Lung (tissue), 12 donors: Measurements from ENCODE around the gene CERCAM. TPM values are rescaled to one million over a fixed set of nuclear protein-coding genes. Genes with fewer than 3 reads are reported as not detected.

ENCODE experiments used
- ATAC-seq: fragments of 200-7000 bp; cut with Tn5 transposase; one replicate; pipeline ENCODE4 v1.9.1; 2020; ENCODE audit warnings: moderate number of reproducible peaks; ENCODE audit not compliant: insufficient read depth, low FRiP score
- DNase-seq, 3 donors: peaks; one replicate each; pipeline ENCODE4 v3.0.0-alpha.2; 2013 to 2017
- H3K27ac ChIP-seq, 2 donors: one replicate each; pipeline ENCODE4 v1.5.1; 2013; ENCODE audit warnings: mild to moderate bottlenecking in 2 of 2, moderate library complexity in 2 of 2, control low read depth in 1 of 2, inconsistent platforms in 1 of 2, low read depth in 1 of 2, low read length in 1 of 2
- H3K27me3 ChIP-seq, 3 donors: one replicate each; pipeline ENCODE4 v1.5.1; 2013; ENCODE audit warnings: low read length in 2 of 3; ENCODE audit not compliant: control insufficient read depth in 3 of 3, insufficient read depth in 3 of 3
- H3K36me3 ChIP-seq, 4 donors: one replicate each; pipeline ENCODE4 v1.5.1; 2013; ENCODE audit warnings: low read length in 4 of 4, mild to moderate bottlenecking in 1 of 4, moderate library complexity in 1 of 4; ENCODE audit not compliant: control insufficient read depth in 4 of 4, insufficient read depth in 4 of 4
- H3K4me1 ChIP-seq, 5 donors: one replicate each; pipeline ENCODE4 v1.5.1; 2013; ENCODE audit warnings: low read length in 5 of 5, mild to moderate bottlenecking in 2 of 5, moderate library complexity in 1 of 5; ENCODE audit not compliant: control insufficient read depth in 5 of 5, insufficient read depth in 5 of 5
- H3K4me3 ChIP-seq: one replicate; pipeline ENCODE4 v1.5.1; 2013; ENCODE audit warnings: mild to moderate bottlenecking, control low read depth, moderate library complexity
- H3K9ac ChIP-seq, 2 donors: one replicate each; pipeline ENCODE4 v1.5.1; 2013; ENCODE audit warnings: low read length in 2 of 2, control low read depth in 1 of 2; ENCODE audit not compliant: insufficient read depth in 1 of 2
- H3K9me3 ChIP-seq, 4 donors: one replicate each; pipeline ENCODE4 v1.5.1; 2013; ENCODE audit warnings: low read length in 3 of 4, mild to moderate bottlenecking in 1 of 4, moderate library complexity in 1 of 4; ENCODE audit not compliant: control insufficient read depth in 4 of 4, insufficient read depth in 3 of 4
- CTCF ChIP-seq: IDR thresholded peaks from 2 replicates; pipeline ENCODE4 v1.5.1; 2012; ENCODE audit warnings: mild to moderate bottlenecking; ENCODE audit errors: control extremely low read depth, extremely low read depth
- WGBS, 2 donors: extraction: QIAGEN DNeasy Blood & Tissue Kit; methylation state at CpG; one replicate each; pipeline ENCODE4 v1.1.7; 2013; 5-methylcytosine and 5-hydroxymethylcytosine counted together
- polyA plus RNA-seq, 2 donors: library from polyadenylated mRNA; stranded (reverse); fragments of 200-250 nt; gene quantifications; one replicate each; pipeline ENCODE4 v1.2.1, GENCODE V29; 2013
- total RNA-seq, 2 donors: library from RNA; depleted of rRNA in 1 of 2; stranded (reverse); fragments of >200 nt in 1 of 2; gene quantifications; one replicate each; pipeline ENCODE4 v1.2.1, GENCODE V29; 2014 to 2021
- donor health status: control.
- donor health status: control.
- donor health status: Bipolar disorder and iron deficiency.
- donor health status: healthy.
- donor health status: DM: yes; HTN: yes; CAD: no.

CERCAM gene
- total and polyA plus RNA-seq, 4 donors, result 6.0 to 27.5 (median 14.3) TPM

DNA sequence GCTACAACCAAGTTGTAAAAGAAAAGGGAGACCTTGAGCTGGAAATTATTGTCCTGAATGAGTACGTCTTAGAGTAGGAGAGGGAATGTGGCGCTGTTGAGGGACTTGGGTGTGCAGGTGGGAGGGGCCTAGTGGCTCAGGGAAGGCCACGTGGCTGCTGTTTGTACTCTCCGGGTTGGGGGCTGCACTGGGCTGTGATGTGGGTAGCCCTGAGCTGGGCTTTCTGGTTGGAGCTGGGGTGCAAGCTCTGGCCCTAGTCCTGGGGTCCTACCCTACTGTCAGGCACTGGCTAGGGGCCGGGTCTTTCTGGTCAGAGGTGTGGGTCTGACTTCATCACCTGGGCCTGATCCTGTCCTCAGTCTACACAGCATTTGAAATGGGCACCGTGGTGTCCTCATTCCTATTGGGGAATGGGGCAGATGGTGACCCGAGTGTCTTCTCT is 64.8 kb downstream of the CERCAM start:
- DNase-seq, result no peak
- H3K27me3 ChIP-seq, result no peaks in the 10 kb centered on the region
- 76 to 89% methylated on average over 7 of the region's 7 CpGs for WGBS, 2 donors
- no peak overlapping the region for H3K27ac ChIP-seq
- no peak for TF ChIP-seq CTCF
- no peaks in the 10 kb centered on the region for H3K9me3 ChIP-seq
- no peaks in the 10 kb centered on the region for H3K4me1 ChIP-seq
- no peak for ATAC-seq
- H3K4me3 ChIP-seq, result no peak overlapping the region
- no peak overlapping the region for H3K9ac ChIP-seq
- peaks cover 25 to 40% (median 34%) of the 10 kb centered on the region in 4 donors for H3K36me3 ChIP-seq

DNA sequence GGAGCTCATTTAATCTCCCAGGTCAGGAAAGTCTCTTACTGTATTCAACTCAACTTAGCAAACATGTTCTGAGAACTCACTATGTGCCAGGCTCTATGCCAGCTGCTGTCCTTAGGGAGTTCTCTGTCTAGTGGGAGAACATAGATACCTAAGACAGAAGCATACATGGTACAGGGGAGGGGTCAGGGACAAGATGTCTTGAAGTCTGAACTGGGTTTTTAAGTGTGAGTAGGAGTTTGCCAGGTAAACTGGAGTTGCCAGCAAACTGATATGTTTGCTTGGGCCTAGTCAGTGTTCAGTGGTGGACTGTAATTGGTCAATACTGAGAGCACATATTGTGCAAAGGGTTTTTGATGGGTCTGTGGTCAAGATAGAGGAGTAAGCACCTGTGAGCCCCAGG is 65.5 kb downstream of the CERCAM start:
- DNase-seq, result no peak
- Histone ChIP-seq H3K27ac (no peak overlapping the region), H3K9me3 (no peaks in the 10 kb centered on the region), H3K36me3 (peaks cover 25 to 40% (median 34%) of the 10 kb centered on the region in 4 donors), H3K4me1 (no peaks in the 10 kb centered on the region), H3K4me3 (no peak overlapping the region), H3K9ac (no peak overlapping the region), H3K27me3 (no peaks in the 10 kb centered on the region)
- no peak for ATAC-seq
- TF ChIP-seq CTCF, result no peak

Other genes starting within 250 kb of the CERCAM start
- gene CIZ1, start 229.3 kb upstream of the CERCAM start, total RNA-seq, result 10 to 100 TPM; 36.6 to 83.7 TPM
- 10 to 100 TPM; 43.3 to 57.6 TPM for gene CIZ1, start 229.3 kb upstream of the CERCAM start, polyA plus RNA-seq
- gene DNM1, start 217.5 kb upstream of the CERCAM start, total RNA-seq, result 10 to 100 TPM in 1 of 2 donors, 1 to 10 TPM in 1; 8.2 to 23.7 TPM
- 1 to 10 TPM; 1.2 to 3.9 TPM for gene DNM1, start 217.5 kb upstream of the CERCAM start, polyA plus RNA-seq
- 100 to 1,000 TPM; 100 to 137 TPM for gene GOLGA2, start 144.8 kb upstream of the CERCAM start, total RNA-seq
- 10 to 100 TPM; 56.0 to 79.4 TPM for gene GOLGA2, start 144.8 kb upstream of the CERCAM start, polyA plus RNA-seq
- gene SWI5, start 144.6 kb upstream of the CERCAM start, total RNA-seq, result 10 to 100 TPM; 19.6 to 28.4 TPM
- 10 to 100 TPM; 22.8 to 23.6 TPM for gene SWI5, start 144.6 kb upstream of the CERCAM start, polyA plus RNA-seq
- gene TRUB2, start 98.4 kb upstream of the CERCAM start, total RNA-seq, result 10 to 100 TPM; 17.2 to 28.9 TPM
- 10 to 100 TPM; 14.6 to 17.1 TPM for gene TRUB2, start 98.4 kb upstream of the CERCAM start, polyA plus RNA-seq
- 10 to 100 TPM; 32.4 to 63.8 TPM for gene COQ4, start 98.0 kb upstream of the CERCAM start, total RNA-seq
- gene COQ4, start 98.0 kb upstream of the CERCAM start, polyA plus RNA-seq, result 10 to 100 TPM; 40.8 to 57.5 TPM
- gene SLC27A4, start 80.3 kb upstream of the CERCAM start, total RNA-seq, result 10 to 100 TPM in 1 of 2 donors, 1 to 10 TPM in 1; 6.8 to 25.2 TPM
- 10 to 100 TPM; 23.3 to 29.7 TPM for gene SLC27A4, start 80.3 kb upstream of the CERCAM start, polyA plus RNA-seq
- gene URM1, start 49.5 kb upstream of the CERCAM start, total RNA-seq, result 10 to 100 TPM; 57.1 to 67.2 TPM
- 10 to 100 TPM; 35.1 to 65.6 TPM for gene URM1, start 49.5 kb upstream of the CERCAM start, polyA plus RNA-seq
- 10 to 100 TPM; 31.3 to 34.4 TPM for gene ODF2, start 35.1 kb downstream of the CERCAM start, total RNA-seq
- gene ODF2, start 35.1 kb downstream of the CERCAM start, polyA plus RNA-seq, result 10 to 100 TPM; 13.4 to 21.4 TPM
- gene GLE1, start 83.9 kb downstream of the CERCAM start, total RNA-seq, result 10 to 100 TPM; 22.8 to 24.7 TPM
- gene GLE1, start 83.9 kb downstream of the CERCAM start, polyA plus RNA-seq, result 10 to 100 TPM; 11.3 to 19.4 TPM
- gene SPTAN1, start 131.7 kb downstream of the CERCAM start, total RNA-seq, result 100 to 1,000 TPM; 328 to 438 TPM
- gene SPTAN1, start 131.7 kb downstream of the CERCAM start, polyA plus RNA-seq, result 100 to 1,000 TPM in 1 of 2 donors, 10 to 100 TPM in 1; 70.0 to 145 TPM
- gene DYNC2I2, start 236.0 kb downstream of the CERCAM start, total RNA-seq, result 10 to 100 TPM; 32.5 to 84.8 TPM
- gene DYNC2I2, start 236.0 kb downstream of the CERCAM start, polyA plus RNA-seq, result 10 to 100 TPM; 47.2 to 84.7 TPM